Measurements from ENCODE around the gene ARHGAP9.

GRCh38 chr12:57518920-57519795, 39.5 kb upstream of the ARHGAP9 start:
- TF ChIP-seq EZH2phosphoT487 (IDR thresholded peaks at IDR 0.05; ENCODE audit: insufficient read depth, low read depth), result no peak
- TF ChIP-seq EZH2 (IDR thresholded peaks at IDR 0.05; ENCODE audit: insufficient read depth, poor library complexity, severe bottlenecking), result no peak

Data from GM23248 (cell line).